Measurements from ENCODE around the gene PACS1. TPM values are rescaled to one million over a fixed set of nuclear protein-coding genes. Genes with fewer than 3 reads are reported as not detected.

Gene PACS1
- total RNA-seq, 6 experiments from 2014 or later, result 82.8 to 114 (median 91.8) TPM

DNA sequence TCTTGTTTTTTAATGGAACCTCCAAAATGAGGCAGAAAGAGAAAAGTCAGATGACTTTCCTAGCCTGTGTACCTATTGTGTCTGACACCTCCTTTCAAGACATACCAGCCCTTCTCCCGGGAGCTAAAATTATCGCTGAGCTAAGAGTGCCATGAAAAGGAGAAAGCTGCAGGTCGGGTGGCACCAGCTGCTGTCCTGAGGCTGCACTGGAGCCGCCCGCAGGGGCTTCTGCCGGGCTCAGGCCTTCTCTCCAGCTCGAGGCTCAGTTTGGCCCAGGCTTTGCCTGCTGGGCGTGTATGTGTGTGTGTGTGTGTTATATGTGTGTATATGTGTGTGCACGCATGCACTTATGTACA is 170.7 kb downstream of the PACS1 start:
- no peak overlapping the region; the same call in 1 of the 2 replicates for H3K4me3 Mint-ChIP-seq
- peaks cover 1% of the 10 kb centered on the region; the same call in 1 of the 2 replicates for H3K27me3 Mint-ChIP-seq (ENCODE audit: insufficient read depth)
- H3K4me1 Mint-ChIP-seq (ENCODE audit: low read depth), result no peaks in the 10 kb centered on the region
- no peak for TF ChIP-seq CTCF (IDR thresholded peaks at IDR 0.05)
- no peaks in the 10 kb centered on the region for H3K9me3 Mint-ChIP-seq
- no peak overlapping the region for H3K27ac Mint-ChIP-seq
- no peak for DNase-seq
- peaks cover 5% of the 10 kb centered on the region; the same call in 1 of the 2 replicates for H3K36me3 Mint-ChIP-seq (ENCODE audit: low read depth)

- peaks cover 3% of the 10 kb centered on the region for H3K27me3 Mint-ChIP-seq (ENCODE audit: insufficient read depth)
- H3K4me3 Mint-ChIP-seq, result no peak overlapping the region
- peaks cover 5% of the 10 kb centered on the region; the same call in 1 of the 2 replicates for H3K36me3 Mint-ChIP-seq (ENCODE audit: low read depth)
- H3K4me1 Mint-ChIP-seq (ENCODE audit: low read depth), result no peaks in the 10 kb centered on the region
- H3K9me3 Mint-ChIP-seq, result no peaks in the 10 kb centered on the region
- DNase-seq, result no peak
- TF ChIP-seq CTCF (IDR thresholded peaks at IDR 0.05), result no peak
- H3K27ac Mint-ChIP-seq, result no peak overlapping the region
These were observed 172.2 kb downstream of the PACS1 start for GRCh38 chr11:66242095-66242765.

DNA sequence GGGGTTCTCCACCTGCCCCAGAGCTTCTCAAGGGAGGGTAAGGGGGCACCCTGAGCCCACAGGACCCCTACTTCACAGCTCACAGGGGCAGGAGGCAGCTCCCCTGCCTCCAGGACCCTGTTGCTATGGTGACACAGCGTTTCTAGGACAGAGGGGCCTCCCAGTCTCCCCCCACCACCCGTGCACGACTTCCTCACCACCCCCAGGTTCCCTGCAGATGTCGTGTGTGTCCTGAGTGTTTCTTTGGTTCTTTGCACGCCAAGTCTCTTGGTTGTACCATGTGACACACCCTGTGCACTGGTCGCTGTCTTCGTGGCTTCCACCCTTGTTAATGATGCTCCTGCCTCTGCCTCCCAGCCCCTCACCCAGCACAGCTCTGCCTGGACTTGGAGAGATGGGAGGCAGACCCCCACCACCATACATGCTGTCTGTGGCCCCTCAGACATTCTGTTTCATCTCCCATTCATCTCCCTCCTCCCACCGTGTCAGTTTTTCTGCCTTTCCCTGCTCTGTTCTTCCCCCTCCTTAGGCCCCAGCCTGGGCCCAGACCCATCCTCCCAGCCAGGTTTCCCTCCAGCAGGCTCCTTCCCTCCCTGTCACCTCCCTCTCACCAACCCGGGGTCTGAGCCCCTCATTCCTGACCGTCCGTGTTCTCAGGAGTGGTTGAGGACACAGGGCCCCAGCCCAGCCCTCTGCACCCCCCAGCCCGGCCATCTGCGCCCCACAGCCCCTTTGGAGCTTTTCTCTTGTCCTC is 173.9 kb downstream of the PACS1 start:
- no peak for TF ChIP-seq CTCF (IDR thresholded peaks at IDR 0.05)
- no peak overlapping the region for H3K4me3 Mint-ChIP-seq
- peaks cover 5% of the 10 kb centered on the region; the same call in 1 of the 2 replicates for H3K36me3 Mint-ChIP-seq (ENCODE audit: low read depth)
- peaks cover 5% of the 10 kb centered on the region for H3K27me3 Mint-ChIP-seq (ENCODE audit: insufficient read depth)
- no peak overlapping the region; the same call in 1 of the 2 replicates for H3K27ac Mint-ChIP-seq
- DNase-seq, result no peak
- no peaks in the 10 kb centered on the region for H3K4me1 Mint-ChIP-seq (ENCODE audit: low read depth)
- no peaks in the 10 kb centered on the region for H3K9me3 Mint-ChIP-seq

- Mint-ChIP-seq H3K36me3 (ENCODE audit: low read depth) (peaks cover 14% of the 10 kb centered on the region), H3K4me1 (ENCODE audit: low read depth) (no peaks in the 10 kb centered on the region), H3K9me3 (no peaks in the 10 kb centered on the region), H3K27ac (no peak overlapping the region), H3K27me3 (ENCODE audit: insufficient read depth) (peaks cover 5% of the 10 kb centered on the region), H3K4me3 (no peak overlapping the region)
- TF ChIP-seq CTCF (IDR thresholded peaks at IDR 0.05), result no peak
- no peak for DNase-seq
These were observed 177.2 kb downstream of the PACS1 start for GRCh38 chr11:66247295-66247694.

DNA sequence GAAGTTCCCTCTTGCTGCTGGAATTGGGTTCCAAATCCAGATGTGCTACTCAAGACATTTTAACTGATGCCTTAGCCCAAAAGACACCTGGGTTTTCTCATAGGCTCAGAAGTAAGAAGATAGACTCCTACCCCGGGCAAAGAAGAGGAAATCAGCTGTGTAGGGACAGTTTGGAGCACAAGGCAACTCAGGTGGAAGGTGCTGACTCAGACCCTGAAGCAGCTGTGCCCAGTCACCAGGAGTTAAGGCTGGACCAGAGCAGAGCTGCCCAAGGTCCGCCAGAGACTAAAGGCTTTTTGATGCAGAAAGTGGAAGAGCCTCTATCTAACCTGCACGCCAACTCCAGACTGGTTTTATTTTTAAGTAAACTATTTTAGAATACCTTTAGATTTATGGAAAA is 177.7 kb downstream of the PACS1 start:
- Mint-ChIP-seq H3K27me3 (ENCODE audit: insufficient read depth) (peaks cover 7% of the 10 kb centered on the region), H3K4me1 (ENCODE audit: low read depth) (no peaks in the 10 kb centered on the region), H3K27ac (no peak overlapping the region), H3K9me3 (no peaks in the 10 kb centered on the region), H3K36me3 (ENCODE audit: low read depth) (peaks cover 14% of the 10 kb centered on the region), H3K4me3 (no peak overlapping the region)
- TF ChIP-seq CTCF (IDR thresholded peaks at IDR 0.05), result no peak
- no peak for DNase-seq

Measured in HFFc6 (cell line).